Endodermal cell (in vitro differentiated cells): ENCODE data around the gene SLC6A12. TPM values are rescaled to one million over a fixed set of nuclear protein-coding genes. Genes with fewer than 3 reads are reported as not detected.
A peak's percentile ranks its signal among the peaks of the same experiment; 100 is the strongest.

ENCODE experiments used
- DNase-seq: peaks from one replicate; pipeline ENCODE4 v3.0.0-alpha.2; 2017
- H3K27ac ChIP-seq: 2 replicates; pipeline ENCODE4 v1.5.1; 2013; ENCODE audit warnings: mild to moderate bottlenecking, low read depth, low read length, moderate library complexity
- H3K27me3 ChIP-seq: 2 replicates; pipeline ENCODE4 v1.6.1; 2013; ENCODE audit warnings: mild to moderate bottlenecking, low read length, moderate library complexity; ENCODE audit not compliant: insufficient read depth, control insufficient read depth, poor library complexity, severe bottlenecking
- H3K36me3 ChIP-seq: 2 replicates; pipeline ENCODE4 v1.7.0; 2013; ENCODE audit warnings: mild to moderate bottlenecking, low read length, moderate library complexity; ENCODE audit not compliant: control insufficient read depth, insufficient read depth
- H3K4me1 ChIP-seq: one replicate; pipeline ENCODE4 v1.7.0; 2013; ENCODE audit warnings: low read length; ENCODE audit not compliant: control insufficient read depth, insufficient read depth
- H3K4me3 ChIP-seq: 2 replicates; pipeline ENCODE4 v1.5.1; 2013; ENCODE audit warnings: mild to moderate bottlenecking, low read length, moderate library complexity
- H3K9ac ChIP-seq: 2 replicates; pipeline ENCODE4 v1.6.1; 2013; ENCODE audit warnings: mild to moderate bottlenecking, low read length, moderate library complexity; ENCODE audit not compliant: poor library complexity, severe bottlenecking; ENCODE audit errors: extremely low read depth
- H3K9me3 ChIP-seq: 2 replicates; pipeline ENCODE4 v1.6.1; 2013; ENCODE audit warnings: mild to moderate bottlenecking, low read length, moderate library complexity; ENCODE audit not compliant: control insufficient read depth
- H3K27ac Mint-ChIP-seq: 2 replicates; pipeline ENCODE4 v1.8.0; 2020; ENCODE audit warnings: mixed read lengths
- H3K27me3 Mint-ChIP-seq: 2 replicates; pipeline ENCODE4 v1.8.0; 2021; ENCODE audit warnings: mild to moderate bottlenecking, mixed read lengths; ENCODE audit not compliant: insufficient read depth
- H3K36me3 Mint-ChIP-seq: 2 replicates; pipeline ENCODE4 v1.8.0; 2020; ENCODE audit warnings: low read depth, mixed read lengths
- H3K4me1 Mint-ChIP-seq: 2 replicates; pipeline ENCODE4 v1.8.0; 2020; ENCODE audit warnings: mixed read lengths
- H3K4me3 Mint-ChIP-seq: 2 replicates; pipeline ENCODE4 v1.8.0; 2020; ENCODE audit warnings: mild to moderate bottlenecking, moderate library complexity, mixed read lengths
- H3K9me3 Mint-ChIP-seq: 2 replicates; pipeline ENCODE4 v1.8.0; 2020; ENCODE audit warnings: mild to moderate bottlenecking, mixed read lengths
- CTCF ChIP-seq: fragments of 200-600 bp; sonication (generic); conservative IDR thresholded peaks from 2 replicates; pipeline ENCODE4 v1.5.0; 2021; ENCODE audit warnings: antibody characterized with exemption, mild to moderate bottlenecking
- WGBS, 2 experiments: methylation state at CpG; one replicate each; pipeline versions ENCODE4 v1.1.5 to v1.1.7; 2013; ENCODE audit warnings: missing lambda C conversion rate in 2 of 2, mixed read lengths in 1 of 2; ENCODE audit not compliant: insufficient coverage in 1 of 2, insufficient read length in 1 of 2; 5-methylcytosine and 5-hydroxymethylcytosine counted together
- total RNA-seq, 2 donors: library from RNA; stranded (reverse); fragmentation: NEBNext Ultra II Directional in 1 of 2; extraction: Animal tissue kit (Norgen Biotek cat#: 25700) in 1 of 2; gene quantifications; 2 replicates in 1 of 2; 3 replicates in 1 of 2; pipeline ENCODE4 v1.2.1, GENCODE V29; 2021

SLC6A12 gene
- total RNA-seq, 2 donors from 2014 or later: 0.58 to 1.3 TPM

GRCh38 chr12:212715-213526 is 1.0 kb downstream of the SLC6A12 start:
- Histone ChIP-seq H3K27me3 (peaks cover 55% of the 10 kb centered on the region), H3K36me3 (no peaks in the 10 kb centered on the region), H3K27ac (no peak overlapping the region), H3K9ac (peak overlapping the region; percentile 6), H3K9me3 (no peaks in the 10 kb centered on the region), H3K4me3 (no peak overlapping the region), H3K4me1 (peaks cover 21% of the 10 kb centered on the region)
- WGBS, 2 experiments: 72 to 90% methylated on average over 10 to 22 of the region's 22 CpGs
- Mint-ChIP-seq H3K27me3 (peaks cover 91% of the 10 kb centered on the region), H3K4me1 (peaks cover 42% of the 10 kb centered on the region), H3K27ac (no peak overlapping the region), H3K4me3 (no peak overlapping the region), H3K9me3 (no peaks in the 10 kb centered on the region), H3K36me3 (no peaks in the 10 kb centered on the region)
- no peak for TF ChIP-seq CTCF
- DNase-seq: no peak

GRCh38 chr12:212415-212714 is 1.6 kb downstream of the SLC6A12 start:
- no peak overlapping the region for H3K4me3 Mint-ChIP-seq
- WGBS, 2 experiments: 76 to 83% methylated on average over 8 of the region's 8 CpGs
- H3K27me3 Mint-ChIP-seq: peaks cover 94% of the 10 kb centered on the region
- no peaks in the 10 kb centered on the region for H3K36me3 Mint-ChIP-seq
- Histone ChIP-seq H3K4me3 (no peak overlapping the region), H3K9me3 (no peaks in the 10 kb centered on the region), H3K36me3 (no peaks in the 10 kb centered on the region), H3K4me1 (peaks cover 21% of the 10 kb centered on the region), H3K27me3 (peaks cover 55% of the 10 kb centered on the region), H3K27ac (no peak overlapping the region), H3K9ac (peak overlapping the region; percentile 6)
- peaks cover 42% of the 10 kb centered on the region for H3K4me1 Mint-ChIP-seq
- DNase-seq: no peak
- H3K27ac Mint-ChIP-seq: no peak overlapping the region
- TF ChIP-seq CTCF: no peak
- no peaks in the 10 kb centered on the region for H3K9me3 Mint-ChIP-seq

GRCh38 chr12:211639-212414 is 2.1 kb downstream of the SLC6A12 start:
- no peak overlapping the region for H3K27ac Mint-ChIP-seq
- peaks cover 93% of the 10 kb centered on the region for H3K27me3 Mint-ChIP-seq
- no peak for TF ChIP-seq CTCF
- no peaks in the 10 kb centered on the region for H3K36me3 Mint-ChIP-seq
- H3K9me3 Mint-ChIP-seq: no peaks in the 10 kb centered on the region
- peaks cover 58% of the 10 kb centered on the region for H3K27me3 ChIP-seq
- 68 to 78% methylated on average over 16 of the region's 16 CpGs for WGBS, 2 experiments
- H3K4me1 ChIP-seq: peaks cover 21% of the 10 kb centered on the region
- no peak overlapping the region for H3K4me3 ChIP-seq
- H3K9me3 ChIP-seq: no peaks in the 10 kb centered on the region
- peak overlapping the region; percentile 6 for H3K9ac ChIP-seq
- DNase-seq: no peak
- no peaks in the 10 kb centered on the region for H3K36me3 ChIP-seq
- H3K27ac ChIP-seq: no peak overlapping the region
- peaks cover 42% of the 10 kb centered on the region for H3K4me1 Mint-ChIP-seq
- no peak overlapping the region for H3K4me3 Mint-ChIP-seq
